Esophagus muscularis mucosa (tissue), 4 donors: ENCODE data around the gene CPNE7. TPM values are rescaled to one million over a fixed set of nuclear protein-coding genes. Genes with fewer than 3 reads are reported as not detected.

Source experiments
- DNase-seq: peaks from one replicate; pipeline ENCODE4 v3.0.0-alpha.2; 2017; ENCODE audit errors: extremely low spot score
- H3K27ac ChIP-seq, 4 donors: fragments of 200-600 bp; sonication (generic); replicated peaks in 1 of 4; 1 replicate in 3 of 4; 2 replicates in 1 of 4; pipeline ENCODE4 v1.5.1; 2016 to 2019; ENCODE audit warnings: mild to moderate bottlenecking in 1 of 4
- H3K27me3 ChIP-seq, 4 donors: fragments of 200-600 bp; sonication (generic); one replicate each; pipeline versions ENCODE4 v1.5.1 to v1.6.0; 2016 to 2019
- H3K36me3 ChIP-seq, 4 donors: fragments of 200-600 bp; sonication (generic); one replicate each; pipeline ENCODE4 v1.5.1; 2016 to 2019
- H3K4me1 ChIP-seq, 4 donors: fragments of 200-600 bp; sonication (generic); one replicate each; pipeline ENCODE4 v1.5.1; 2016 to 2019
- H3K4me3 ChIP-seq, 4 donors: fragments of 200-600 bp; sonication (generic); 1 replicate in 2 of 4; 2 replicates in 2 of 4; pipeline ENCODE4 v1.5.1; 2016 to 2019; ENCODE audit warnings: mild to moderate bottlenecking in 4 of 4, moderate library complexity in 1 of 4
- H3K9me3 ChIP-seq, 4 donors: fragments of 200-600 bp; sonication (generic); 1 replicate in 3 of 4; 2 replicates in 1 of 4; pipeline ENCODE4 v1.5.1; 2016 to 2019
- CTCF ChIP-seq, 3 experiments: fragments of 200-600 bp in 2 of 3; fragments of 450-650 bp in 1 of 3; sonication (generic) in 2 of 3; IDR thresholded peaks; one replicate each; pipeline ENCODE4 v1.5.1; 2017 to 2019; ENCODE audit warnings: antibody characterized with exemption in 3 of 3, mild to moderate bottlenecking in 2 of 3, moderate library complexity in 1 of 3
- EP300 ChIP-seq: sonication (generic); formaldehyde crosslinking; IDR thresholded peaks from one replicate; pipeline ENCODE4 v1.6.1; 2017; ENCODE audit warnings: antibody characterized with exemption
- POLR2A ChIP-seq: fragments of 450-650 bp; IDR thresholded peaks from one replicate; pipeline ENCODE4 v1.6.1; 2017; ENCODE audit warnings: antibody characterized with exemption, moderate library complexity, mild to moderate bottlenecking, low read depth
- POLR2AphosphoS5 ChIP-seq, 2 donors: sonication (generic); formaldehyde crosslinking; IDR thresholded peaks; one replicate each; pipeline ENCODE4 v1.6.1; 2017; ENCODE audit warnings: antibody characterized with exemption in 2 of 2
- WGBS: methylation state at CpG from one replicate; pipeline ENCODE4 v1.1.5; 2018; 5-methylcytosine and 5-hydroxymethylcytosine counted together
- intact Hi-C: fragments of 100-400 bp; cut with DNase I; formaldehyde crosslinking; loops from one replicate; pipeline ENCODE4 v1.15.1; 2023
- total RNA-seq, 4 donors: library from RNA; depleted of rRNA; stranded (reverse); fragments of >200 nt; gene quantifications; one replicate each; pipeline versions ENCODE4 v1.1.0 to v1.2.1, GENCODE V29; 2016

Gene CPNE7
- total RNA-seq, 4 donors from 2014 or later: 0.83 to 1.7 (median 1.4) TPM; not detected in 1

GRCh38 chr16:89538286-89538685, 37.3 kb upstream of the CPNE7 start:
- Histone ChIP-seq H3K27me3 (no peaks in the 10 kb centered on the region), H3K4me3 (no peak overlapping the region), H3K36me3 (peaks cover 41 to 76% (median 63%) of the 10 kb centered on the region in 4 donors), H3K4me1 (peaks cover 6 to 18% (median 13%) of the 10 kb centered on the region in 4 donors), H3K9me3 (no peaks in the 10 kb centered on the region), H3K27ac (no peak overlapping the region)
- intact Hi-C loops: no loop called here
- no peak for DNase-seq
- 91% methylated on average over 11 of the region's 12 CpGs for WGBS
- no peak for TF ChIP-seq POLR2A
- TF ChIP-seq POLR2AphosphoS5 (IDR thresholded peaks at IDR 0.05): no peak
- no peak for TF ChIP-seq EP300
- no peak for TF ChIP-seq CTCF (IDR thresholded peaks at IDR 0.05)

- no peaks in the 10 kb centered on the region for H3K27me3 ChIP-seq
- no peak for DNase-seq
- TF ChIP-seq POLR2AphosphoS5 (IDR thresholded peaks at IDR 0.05) (no peak), CTCF (IDR thresholded peaks at IDR 0.05) (no peak), EP300 (no peak), POLR2A (no peak)
- no peaks in the 10 kb centered on the region for H3K9me3 ChIP-seq
- peaks cover 0 to 13% (median 10%) of the 10 kb centered on the region in 4 donors for H3K4me1 ChIP-seq
- 93% methylated on average over 13 of the region's 13 CpGs for WGBS
- peaks cover 34 to 71% (median 61%) of the 10 kb centered on the region in 4 donors for H3K36me3 ChIP-seq
- intact Hi-C loops: no loop called here
- no peak overlapping the region for H3K27ac ChIP-seq
- no peak overlapping the region for H3K4me3 ChIP-seq
These were observed 35.0 kb upstream of the CPNE7 start for GRCh38 chr16:89540557-89540956.

- Histone ChIP-seq H3K27me3 (no peaks in the 10 kb centered on the region), H3K36me3 (peaks cover 41 to 76% (median 64%) of the 10 kb centered on the region in 4 donors), H3K4me3 (no peak overlapping the region), H3K4me1 (peaks cover 0 to 13% (median 10%) of the 10 kb centered on the region in 4 donors), H3K27ac (peak overlapping the region in 2 of 4 donors; percentile 29 to 53), H3K9me3 (no peaks in the 10 kb centered on the region)
- TF ChIP-seq CTCF (IDR thresholded peaks at IDR 0.05): no peak
- no peak for TF ChIP-seq POLR2A
- TF ChIP-seq EP300: no peak
- no peak for TF ChIP-seq POLR2AphosphoS5 (IDR thresholded peaks at IDR 0.05)
- no peak for DNase-seq
- WGBS: 82% methylated on average over 21 of the region's 21 CpGs
- intact Hi-C loops: no loop called here
These were observed 33.8 kb upstream of the CPNE7 start for GRCh38 chr16:89541792-89542191.

- H3K4me3 ChIP-seq: no peak overlapping the region
- DNase-seq: no peak
- no peak overlapping the region for H3K27ac ChIP-seq
- intact Hi-C loops: no loop called here
- no peaks in the 10 kb centered on the region for H3K9me3 ChIP-seq
- H3K27me3 ChIP-seq: no peaks in the 10 kb centered on the region
- 85% methylated on average over 10 of the region's 11 CpGs for WGBS
- H3K36me3 ChIP-seq: peaks cover 44 to 77% (median 65%) of the 10 kb centered on the region in 4 donors
- peaks cover 0 to 13% (median 10%) of the 10 kb centered on the region in 4 donors for H3K4me1 ChIP-seq
- TF ChIP-seq EP300 (no peak), POLR2A (no peak), CTCF (IDR thresholded peaks at IDR 0.05) (no peak)
These were observed 31.4 kb upstream of the CPNE7 start for GRCh38 chr16:89544113-89544512.

- Histone ChIP-seq H3K4me3 (no peak overlapping the region), H3K9me3 (no peaks in the 10 kb centered on the region), H3K4me1 (peaks cover 0 to 13% (median 10%) of the 10 kb centered on the region in 4 donors), H3K36me3 (peaks cover 49 to 80% (median 68%) of the 10 kb centered on the region in 4 donors), H3K27ac (no peak overlapping the region), H3K27me3 (no peaks in the 10 kb centered on the region)
- 90% methylated on average over 13 of the region's 13 CpGs for WGBS
- DNase-seq: no peak
- intact Hi-C loops: no loop called here
- TF ChIP-seq EP300 (no peak), CTCF (IDR thresholded peaks at IDR 0.05) (no peak), POLR2AphosphoS5 (IDR thresholded peaks at IDR 0.05) (no peak), POLR2A (no peak)
These were observed 30.9 kb upstream of the CPNE7 start for GRCh38 chr16:89544713-89545043.
